Measurements from ENCODE around the gene HCST.
A peak's percentile ranks its signal among the peaks of the same experiment; 100 is the strongest.
"Not testable (repeated sequence)": the region's sequence is repeated elsewhere in the genome, so short reads cannot be mapped to it uniquely, and the experiment has no call there.

Gene HCST

GRCh38 chr19:35868823-35869326 is 33.5 kb upstream of the HCST start:
- no peak for ATAC-seq (replicated peaks; ENCODE audit: extremely low read depth, poor library complexity, severe bottlenecking)
- H3K4me1 Mint-ChIP-seq, result peaks cover 16% of the 10 kb centered on the region

DNA sequence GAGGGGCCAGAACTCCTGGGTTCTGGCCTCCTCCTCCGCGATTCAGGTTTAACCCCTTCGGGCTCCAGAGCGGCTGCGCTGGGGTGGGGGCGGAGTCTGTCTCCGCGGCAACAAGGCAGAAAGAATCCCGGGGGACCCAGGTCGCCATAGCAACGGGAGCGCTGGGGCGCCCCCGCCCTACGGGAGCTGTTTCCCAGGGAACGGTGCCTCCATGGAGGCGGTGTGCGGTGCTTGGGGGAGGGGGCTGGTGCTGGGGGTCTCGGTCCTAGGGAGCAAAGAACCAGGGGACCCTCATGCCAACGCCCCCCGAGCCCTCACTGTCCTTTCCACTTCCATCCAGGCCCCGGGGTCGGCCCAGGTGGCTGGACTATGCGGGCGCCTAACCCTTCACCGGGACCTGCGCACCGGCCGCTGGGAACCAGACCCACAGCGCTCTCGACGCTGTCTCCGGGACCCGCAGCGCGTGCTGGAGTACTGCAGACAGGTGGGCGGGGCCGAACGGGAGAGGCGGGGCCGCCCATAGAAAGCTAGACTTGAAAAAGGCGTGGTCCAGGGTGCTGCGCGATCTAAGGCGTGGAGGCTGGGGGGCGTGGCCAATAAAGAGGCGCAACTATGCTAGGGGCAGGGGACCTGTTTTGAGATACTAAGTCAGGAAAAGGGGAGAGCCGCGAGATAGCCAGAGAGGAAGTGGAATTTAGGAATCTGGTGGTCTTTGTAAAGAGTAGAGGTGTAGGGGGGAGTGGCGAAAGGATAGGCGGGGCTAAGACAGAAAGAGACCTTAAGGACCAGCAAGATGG is 32.8 kb upstream of the HCST start:
- DNase-seq (ENCODE audit: low spot score in 2 of 2), result peak; percentile 57 to 70
- Mint-ChIP-seq H3K9me3 (no peaks in the 10 kb centered on the region), H3K27ac (ENCODE audit: low read depth) (peak overlapping the region; percentile 80), H3K27me3 (peaks cover 71% of the 10 kb centered on the region), H3K4me3 (peak overlapping the region; percentile 70), H3K4me1 (peaks cover 16% of the 10 kb centered on the region), H3K36me3 (ENCODE audit: insufficient read depth) (no peaks in the 10 kb centered on the region)
- peak; percentile 74 for ATAC-seq (replicated peaks; ENCODE audit: extremely low read depth, poor library complexity, severe bottlenecking)

More at GRCh38 chr19:35868823-35869326, 33.5 kb upstream of the HCST start:
- no peak for DNase-seq (ENCODE audit: low spot score in 2 of 2)
- no peaks in the 10 kb centered on the region for H3K36me3 Mint-ChIP-seq (ENCODE audit: insufficient read depth)
- H3K4me3 Mint-ChIP-seq, result peak overlapping the region; percentile 70
- H3K27me3 Mint-ChIP-seq, result peaks cover 65% of the 10 kb centered on the region
- H3K27ac Mint-ChIP-seq (ENCODE audit: low read depth), result no peak overlapping the region
- H3K9me3 Mint-ChIP-seq, result no peaks in the 10 kb centered on the region

DNA sequence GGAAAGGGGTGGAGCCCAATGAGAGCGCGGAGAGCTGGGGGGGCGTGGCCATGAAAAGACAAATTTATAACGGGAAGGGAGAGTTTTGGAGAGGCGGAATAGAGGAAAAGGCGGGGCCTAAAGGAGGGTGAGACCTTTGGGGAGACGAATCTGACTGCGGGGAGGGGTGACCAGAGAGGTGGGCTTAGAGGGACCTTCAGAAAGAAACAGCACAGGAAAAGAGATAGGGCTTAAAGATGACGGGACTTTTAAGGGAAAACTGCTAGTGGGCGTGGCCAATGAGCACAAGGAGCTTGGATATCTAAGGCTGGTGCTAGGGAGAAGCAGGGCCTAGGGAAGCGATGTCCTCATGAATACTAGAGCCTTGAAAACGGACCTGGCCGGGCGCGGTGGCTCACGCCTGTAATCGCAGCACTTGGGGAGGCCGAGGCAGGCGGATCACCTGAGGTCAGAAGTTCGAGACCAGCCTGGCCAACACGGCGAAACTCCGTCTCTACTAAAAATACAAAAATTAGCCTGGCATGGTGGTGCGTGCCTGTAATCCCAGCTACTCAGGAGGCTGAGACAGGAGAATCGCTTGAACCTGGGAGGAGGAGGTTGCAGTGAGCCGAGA is 32.1 kb upstream of the HCST start:
- DNase-seq (ENCODE audit: low spot score in 2 of 2); H3K36me3 Mint-ChIP-seq (ENCODE audit: insufficient read depth); ATAC-seq (replicated peaks; ENCODE audit: extremely low read depth, poor library complexity, severe bottlenecking); H3K9me3 Mint-ChIP-seq: not testable (repeated sequence)
- peak overlapping the region; percentile 70 for H3K4me3 Mint-ChIP-seq
- H3K27ac Mint-ChIP-seq (ENCODE audit: low read depth), result peak overlapping the region; percentile 80
- peaks cover 16% of the 10 kb centered on the region for H3K4me1 Mint-ChIP-seq
- peaks cover 66% of the 10 kb centered on the region for H3K27me3 Mint-ChIP-seq

- DNase-seq (ENCODE audit: low spot score in 2 of 2) (no peak), ATAC-seq (replicated peaks; ENCODE audit: extremely low read depth, poor library complexity, severe bottlenecking) (no peak)
- peaks cover 63% of the 10 kb centered on the region for H3K27me3 Mint-ChIP-seq
- H3K4me3 Mint-ChIP-seq, result no peak overlapping the region
- H3K27ac Mint-ChIP-seq (ENCODE audit: low read depth), result no peak overlapping the region
- no peaks in the 10 kb centered on the region for H3K9me3 Mint-ChIP-seq
- H3K36me3 Mint-ChIP-seq (ENCODE audit: insufficient read depth), result no peaks in the 10 kb centered on the region
- peaks cover 16% of the 10 kb centered on the region for H3K4me1 Mint-ChIP-seq
These were observed 31.5 kb upstream of the HCST start for GRCh38 chr19:35870798-35871197.

GRCh38 chr19:35871611-35872010 is 30.7 kb upstream of the HCST start:
- Mint-ChIP-seq H3K27me3 (peaks cover 63% of the 10 kb centered on the region), H3K36me3 (ENCODE audit: insufficient read depth) (no peaks in the 10 kb centered on the region), H3K4me3 (no peak overlapping the region), H3K4me1 (peaks cover 16% of the 10 kb centered on the region), H3K27ac (ENCODE audit: low read depth) (no peak overlapping the region), H3K9me3 (no peaks in the 10 kb centered on the region)
- ATAC-seq (replicated peaks; ENCODE audit: extremely low read depth, poor library complexity, severe bottlenecking), result no peak
- no peak for DNase-seq (ENCODE audit: low spot score in 2 of 2)

GRCh38 chr19:35872180-35872579 is 30.1 kb upstream of the HCST start:
- DNase-seq (ENCODE audit: low spot score in 2 of 2), result no peak
- no peak for ATAC-seq (replicated peaks; ENCODE audit: extremely low read depth, poor library complexity, severe bottlenecking)
- Mint-ChIP-seq H3K36me3 (ENCODE audit: insufficient read depth) (no peaks in the 10 kb centered on the region), H3K27me3 (peaks cover 60% of the 10 kb centered on the region), H3K4me1 (peaks cover 16% of the 10 kb centered on the region), H3K4me3 (no peak overlapping the region), H3K9me3 (no peaks in the 10 kb centered on the region), H3K27ac (ENCODE audit: low read depth) (no peak overlapping the region)

DNA sequence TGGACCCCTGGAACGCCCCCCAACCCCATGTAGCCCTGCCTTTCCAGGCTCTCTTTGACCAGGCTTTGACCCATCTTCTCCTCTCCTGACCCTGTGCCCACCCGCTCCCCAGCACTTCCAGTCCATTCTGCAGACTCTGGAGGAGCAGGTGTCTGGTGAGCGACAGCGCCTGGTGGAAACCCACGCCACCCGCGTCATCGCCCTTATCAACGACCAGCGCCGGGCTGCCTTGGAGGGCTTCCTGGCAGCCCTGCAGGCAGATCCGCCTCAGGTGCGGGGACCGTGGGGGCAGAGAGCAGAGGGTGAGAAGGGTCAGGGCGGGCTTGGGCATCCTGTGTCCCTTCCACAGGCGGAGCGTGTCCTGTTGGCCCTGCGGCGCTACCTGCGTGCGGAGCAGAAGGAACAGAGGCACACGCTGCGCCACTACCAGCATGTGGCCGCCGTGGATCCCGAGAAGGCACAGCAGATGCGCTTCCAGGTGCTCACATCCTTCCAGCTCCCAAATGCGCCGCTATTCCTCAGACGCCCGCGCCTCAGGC is 27.9 kb upstream of the HCST start:
- H3K4me3 Mint-ChIP-seq, result no peak overlapping the region
- H3K36me3 Mint-ChIP-seq (ENCODE audit: insufficient read depth), result no peaks in the 10 kb centered on the region
- H3K27me3 Mint-ChIP-seq, result peaks cover 73% of the 10 kb centered on the region
- H3K9me3 Mint-ChIP-seq, result no peaks in the 10 kb centered on the region
- no peak overlapping the region for H3K27ac Mint-ChIP-seq (ENCODE audit: low read depth)
- peaks cover 10% of the 10 kb centered on the region for H3K4me1 Mint-ChIP-seq
- ATAC-seq (replicated peaks; ENCODE audit: extremely low read depth, poor library complexity, severe bottlenecking), result no peak
- no peak for DNase-seq (ENCODE audit: low spot score in 2 of 2)

DNA sequence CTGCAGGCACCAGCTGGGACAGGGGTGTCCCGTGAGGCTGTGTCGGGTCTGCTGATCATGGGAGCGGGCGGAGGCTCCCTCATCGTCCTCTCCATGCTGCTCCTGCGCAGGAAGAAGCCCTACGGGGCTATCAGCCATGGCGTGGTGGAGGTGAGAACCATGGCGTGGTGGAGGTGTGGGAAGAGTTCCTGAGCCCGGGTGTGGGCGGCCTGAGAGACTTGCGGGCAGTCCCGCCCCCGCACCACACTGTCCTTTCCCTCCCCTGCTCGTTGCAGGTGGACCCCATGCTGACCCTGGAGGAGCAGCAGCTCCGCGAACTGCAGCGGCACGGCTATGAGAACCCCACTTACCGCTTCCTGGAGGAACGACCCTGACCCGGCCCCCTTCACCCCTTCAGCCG is 23.3 kb upstream of the HCST start:
- no peak overlapping the region for H3K4me3 Mint-ChIP-seq
- no peaks in the 10 kb centered on the region for H3K9me3 Mint-ChIP-seq
- DNase-seq (ENCODE audit: low spot score in 2 of 2), result no peak
- no peak overlapping the region for H3K27ac Mint-ChIP-seq (ENCODE audit: low read depth)
- no peak for ATAC-seq (replicated peaks; ENCODE audit: extremely low read depth, poor library complexity, severe bottlenecking)
- H3K27me3 Mint-ChIP-seq, result peaks cover 46% of the 10 kb centered on the region
- peaks cover 3% of the 10 kb centered on the region for H3K36me3 Mint-ChIP-seq (ENCODE audit: insufficient read depth)
- H3K4me1 Mint-ChIP-seq, result peaks cover 13% of the 10 kb centered on the region

DNA sequence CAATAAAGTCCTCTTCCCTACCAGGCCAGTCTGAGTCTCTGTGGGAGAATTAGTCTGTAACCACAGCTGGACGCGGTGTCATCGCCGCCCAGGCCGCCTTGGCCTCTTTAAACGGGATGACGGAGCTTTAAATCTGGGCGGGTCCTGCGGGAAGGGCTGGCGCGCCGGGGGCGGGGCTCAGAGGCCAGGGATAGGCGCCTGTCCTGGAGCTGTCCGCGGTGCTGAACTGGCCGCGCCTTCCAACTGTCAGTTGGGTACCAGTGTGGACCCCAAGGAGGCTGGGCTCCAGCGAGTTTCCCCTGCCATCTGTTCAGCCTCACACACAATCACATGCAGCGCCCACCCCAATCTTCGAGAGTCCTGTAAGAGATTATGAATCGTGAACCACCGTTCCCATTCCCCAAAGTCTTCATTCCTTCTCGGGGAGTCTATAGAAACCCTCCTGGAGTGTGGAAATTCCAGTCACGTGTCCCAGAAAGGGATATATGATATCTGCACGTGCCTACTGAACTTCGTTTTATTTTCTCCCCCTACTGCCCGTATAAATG is 22.5 kb upstream of the HCST start:
- H3K27me3 Mint-ChIP-seq, result peaks cover 43% of the 10 kb centered on the region

DNA sequence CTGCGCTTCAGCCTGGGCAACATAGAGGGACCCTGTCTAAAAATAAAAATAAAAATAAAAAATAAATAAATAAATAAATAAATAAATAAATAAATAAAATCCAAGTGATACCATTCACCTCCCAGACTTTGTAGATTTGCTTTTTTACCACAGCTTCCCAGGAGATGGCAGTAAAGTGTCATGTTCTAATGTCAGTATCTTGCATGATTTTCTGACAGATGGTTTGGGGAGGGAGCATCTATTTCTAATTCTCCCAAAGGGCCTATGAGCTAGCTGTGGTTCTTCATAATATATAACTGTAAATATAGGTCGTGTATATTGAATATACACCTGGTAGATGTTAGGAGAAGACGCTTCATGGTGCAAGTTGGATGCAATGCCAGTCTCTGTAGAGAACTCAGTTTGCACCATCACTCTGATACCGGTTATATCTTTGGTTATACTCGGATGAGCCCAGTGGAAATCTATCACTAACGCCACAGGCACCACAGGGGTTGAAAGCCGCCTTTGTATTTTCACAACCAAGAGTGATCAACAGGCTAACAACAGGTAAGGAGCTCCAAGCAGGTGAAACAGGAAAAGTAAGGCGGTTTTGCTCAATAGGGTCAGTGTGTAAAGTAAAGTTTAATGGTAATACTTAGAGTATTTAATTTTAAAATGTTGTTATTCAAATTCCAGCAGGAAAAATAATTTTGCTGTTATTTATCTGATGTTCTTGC is 20.1 kb upstream of the HCST start:
- Mint-ChIP-seq H3K36me3 (ENCODE audit: insufficient read depth) (peaks cover 11% of the 10 kb centered on the region), H3K27me3 (peaks cover 30% of the 10 kb centered on the region), H3K27ac (ENCODE audit: low read depth) (no peak overlapping the region), H3K9me3 (no peaks in the 10 kb centered on the region), H3K4me3 (no peak overlapping the region), H3K4me1 (peaks cover 13% of the 10 kb centered on the region)
- peak in 1 of 2 donors; percentile 53 for DNase-seq (ENCODE audit: low spot score in 2 of 2)
- ATAC-seq (replicated peaks; ENCODE audit: extremely low read depth, poor library complexity, severe bottlenecking), result peak; percentile 54

More for the DNA sequence above, 22.5 kb upstream of the HCST start:
- ATAC-seq (replicated peaks; ENCODE audit: extremely low read depth, poor library complexity, severe bottlenecking), result no peak
- Mint-ChIP-seq H3K4me1 (peaks cover 13% of the 10 kb centered on the region), H3K4me3 (no peak overlapping the region), H3K27ac (ENCODE audit: low read depth) (no peak overlapping the region), H3K36me3 (ENCODE audit: insufficient read depth) (peaks cover 3% of the 10 kb centered on the region), H3K9me3 (no peaks in the 10 kb centered on the region)
- DNase-seq (ENCODE audit: low spot score in 2 of 2), result peak; percentile 36 to 58

DNA sequence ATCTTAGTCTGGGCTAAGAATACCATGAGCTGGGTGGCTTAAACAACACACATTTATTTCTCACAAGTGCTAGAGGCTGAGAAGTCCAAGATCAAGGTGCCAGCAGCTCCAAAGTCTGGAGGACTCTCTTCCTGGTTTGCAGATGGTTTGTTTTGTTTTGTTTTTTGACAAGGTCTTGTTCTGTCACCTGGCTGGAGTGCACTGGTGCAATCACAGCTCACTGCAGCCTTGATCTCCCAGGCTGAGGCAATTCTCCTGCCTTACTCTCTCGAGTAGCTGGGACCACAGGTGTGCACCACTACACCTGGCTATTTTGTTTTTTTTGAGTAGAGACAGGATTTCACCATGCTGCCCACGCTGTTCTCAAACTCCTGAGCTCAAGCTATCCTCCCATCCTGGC is 18.4 kb upstream of the HCST start:
- DNase-seq (ENCODE audit: low spot score in 2 of 2), result no peak
- Mint-ChIP-seq H3K36me3 (ENCODE audit: insufficient read depth) (peaks cover 24% of the 10 kb centered on the region), H3K27me3 (peaks cover 16% of the 10 kb centered on the region), H3K27ac (ENCODE audit: low read depth) (no peak overlapping the region), H3K4me3 (no peak overlapping the region), H3K4me1 (peaks cover 13% of the 10 kb centered on the region), H3K9me3 (no peaks in the 10 kb centered on the region)
- no peak for ATAC-seq (replicated peaks; ENCODE audit: extremely low read depth, poor library complexity, severe bottlenecking)

DNA sequence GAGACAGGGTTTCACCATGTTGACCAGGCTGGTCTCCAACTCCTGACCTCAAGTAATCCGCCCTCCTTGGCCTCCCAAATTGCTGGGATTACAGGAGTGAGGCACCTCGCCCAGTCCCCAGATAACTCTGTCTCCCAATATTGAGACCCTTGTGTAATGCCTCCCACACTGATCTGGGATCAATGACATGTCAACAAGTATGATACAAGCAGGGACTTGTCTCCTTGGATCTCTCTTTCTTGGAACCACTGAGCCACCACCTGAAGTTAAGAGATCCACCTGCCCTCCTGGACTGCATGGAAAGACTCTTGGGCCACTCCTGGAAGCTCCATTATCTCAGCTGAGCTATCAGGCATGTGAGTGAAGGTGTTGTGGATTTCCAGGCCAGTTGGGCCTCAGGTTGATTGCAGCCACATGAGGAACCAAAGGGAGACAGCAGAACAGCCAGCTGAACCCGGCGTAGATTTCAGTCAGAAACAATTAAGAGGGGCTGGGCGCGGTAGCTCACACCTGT is 17.0 kb upstream of the HCST start:
- ATAC-seq (replicated peaks; ENCODE audit: extremely low read depth, poor library complexity, severe bottlenecking), result no peak
- peaks cover 2% of the 10 kb centered on the region for H3K27me3 Mint-ChIP-seq
- H3K4me1 Mint-ChIP-seq, result peaks cover 5% of the 10 kb centered on the region
- no peak for DNase-seq (ENCODE audit: low spot score in 2 of 2)
- H3K4me3 Mint-ChIP-seq, result no peak overlapping the region
- H3K9me3 Mint-ChIP-seq, result no peaks in the 10 kb centered on the region
- H3K36me3 Mint-ChIP-seq (ENCODE audit: insufficient read depth), result peaks cover 32% of the 10 kb centered on the region
- H3K27ac Mint-ChIP-seq (ENCODE audit: low read depth), result peak overlapping the region; percentile 51
